ENCODE results near the gene LRRFIP2. TPM values are rescaled to one million over a fixed set of nuclear protein-coding genes. Genes with fewer than 3 reads are reported as not detected.

Gene LRRFIP2
- total RNA-seq, 1 donor from 2014 or later: 48.0 TPM

DNA sequence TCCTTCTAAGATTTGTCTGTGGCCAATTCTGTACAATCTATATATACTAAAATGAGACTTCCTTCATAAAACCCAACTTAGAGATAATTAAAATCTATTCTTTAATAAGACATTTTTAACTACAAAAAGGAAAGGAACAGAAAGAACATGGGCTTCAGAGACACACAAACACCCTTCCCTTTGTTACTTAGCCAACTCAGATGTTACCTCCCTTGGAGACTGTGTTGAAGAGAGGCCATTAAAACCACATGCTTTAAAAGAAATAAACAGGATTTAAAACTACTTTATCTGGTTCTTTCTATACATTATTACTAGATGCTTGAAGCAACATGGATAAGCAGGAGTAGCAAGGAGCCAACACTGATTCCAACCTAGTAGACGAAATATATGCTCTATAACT, 42.0 kb downstream of the LRRFIP2 start:
- DNase-seq (ENCODE audit: low spot score, unreplicated experiment): no peak
- H3K9me3 Mint-ChIP-seq (ENCODE audit: low read depth): no peaks in the 10 kb centered on the region
- no peaks in the 10 kb centered on the region for H3K27me3 Mint-ChIP-seq
- peaks cover 28% of the 10 kb centered on the region for H3K4me1 Mint-ChIP-seq (ENCODE audit: low read depth)
- H3K36me3 Mint-ChIP-seq (ENCODE audit: insufficient read depth): no peaks in the 10 kb centered on the region
- TF ChIP-seq, protein P1, sequence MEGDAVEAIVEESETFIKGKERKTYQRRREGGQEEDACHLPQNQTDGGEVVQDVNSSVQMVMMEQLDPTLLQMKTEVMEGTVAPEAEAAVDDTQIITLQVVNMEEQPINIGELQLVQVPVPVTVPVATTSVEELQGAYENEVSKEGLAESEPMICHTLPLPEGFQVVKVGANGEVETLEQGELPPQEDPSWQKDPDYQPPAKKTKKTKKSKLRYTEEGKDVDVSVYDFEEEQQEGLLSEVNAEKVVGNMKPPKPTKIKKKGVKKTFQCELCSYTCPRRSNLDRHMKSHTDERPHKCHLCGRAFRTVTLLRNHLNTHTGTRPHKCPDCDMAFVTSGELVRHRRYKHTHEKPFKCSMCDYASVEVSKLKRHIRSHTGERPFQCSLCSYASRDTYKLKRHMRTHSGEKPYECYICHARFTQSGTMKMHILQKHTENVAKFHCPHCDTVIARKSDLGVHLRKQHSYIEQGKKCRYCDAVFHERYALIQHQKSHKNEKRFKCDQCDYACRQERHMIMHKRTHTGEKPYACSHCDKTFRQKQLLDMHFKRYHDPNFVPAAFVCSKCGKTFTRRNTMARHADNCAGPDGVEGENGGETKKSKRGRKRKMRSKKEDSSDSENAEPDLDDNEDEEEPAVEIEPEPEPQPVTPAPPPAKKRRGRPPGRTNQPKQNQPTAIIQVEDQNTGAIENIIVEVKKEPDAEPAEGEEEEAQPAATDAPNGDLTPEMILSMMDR (IDR thresholded peaks at IDR 0.05; ENCODE audit: unreplicated experiment): no peak
- H3K4me3 Mint-ChIP-seq (ENCODE audit: low read depth): no peak overlapping the region
- H3K27ac Mint-ChIP-seq: no peak overlapping the region

DNA sequence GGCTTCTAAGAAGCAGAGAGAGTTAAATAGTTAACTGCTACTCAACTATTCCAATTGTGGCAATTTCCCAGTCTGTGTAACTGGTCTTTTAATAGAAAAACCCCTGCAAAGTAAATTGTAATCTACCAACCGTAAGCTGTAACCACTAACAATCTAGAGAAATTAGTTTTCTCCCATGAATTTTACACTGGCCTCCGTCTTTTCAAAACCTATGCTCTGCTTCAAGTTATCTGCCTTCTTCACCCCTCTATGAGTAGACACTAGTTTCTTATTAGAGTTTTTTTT, 42.6 kb downstream of the LRRFIP2 start:
- Mint-ChIP-seq H3K27ac (no peak overlapping the region), H3K4me3 (ENCODE audit: low read depth) (no peak overlapping the region), H3K27me3 (no peaks in the 10 kb centered on the region), H3K4me1 (ENCODE audit: low read depth) (peaks cover 34% of the 10 kb centered on the region), H3K9me3 (ENCODE audit: low read depth) (no peaks in the 10 kb centered on the region), H3K36me3 (ENCODE audit: insufficient read depth) (no peaks in the 10 kb centered on the region)
- TF ChIP-seq, protein P1 (IDR thresholded peaks at IDR 0.05; ENCODE audit: unreplicated experiment): no peak
- DNase-seq (ENCODE audit: low spot score, unreplicated experiment): no peak

DNA sequence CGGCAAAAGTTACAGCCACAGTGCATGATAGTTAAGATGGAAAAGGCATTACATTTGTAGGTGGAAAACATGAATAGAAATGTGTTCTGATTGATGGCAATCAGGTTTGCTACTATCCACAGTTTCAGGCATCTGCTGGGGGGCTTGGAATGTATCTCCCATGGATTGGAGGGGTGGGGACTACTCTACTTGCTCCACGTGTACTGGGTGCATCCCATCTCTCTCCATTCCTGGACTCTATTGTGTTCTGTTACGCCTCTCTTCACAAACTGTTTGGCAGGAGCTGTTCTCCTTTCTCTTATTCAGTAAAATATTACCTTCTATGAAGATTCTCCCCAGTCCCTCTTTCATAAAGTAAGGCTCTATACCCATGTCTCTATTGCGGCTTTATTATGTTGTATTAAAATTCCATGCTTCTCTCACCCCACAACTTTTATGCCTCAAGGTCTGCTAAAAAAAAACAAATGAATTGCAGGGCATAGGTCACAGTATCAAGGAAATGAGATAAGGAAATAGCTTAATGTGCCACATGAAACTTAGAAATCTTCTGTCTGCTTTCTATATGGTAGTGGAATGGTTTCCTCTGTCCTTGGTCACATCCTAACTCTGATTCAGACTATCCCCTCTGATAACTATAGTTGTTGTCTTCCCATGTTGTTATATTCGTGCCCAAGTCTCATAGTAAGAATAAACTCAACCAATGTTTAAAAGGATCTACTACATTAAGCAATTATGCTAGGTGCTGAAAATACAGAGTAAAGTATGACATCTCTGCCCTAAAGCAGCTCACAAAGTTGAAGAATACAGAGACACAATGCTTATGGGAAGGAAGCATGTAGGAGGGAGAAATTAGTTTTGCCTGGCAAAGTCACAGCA, 43.2 kb downstream of the LRRFIP2 start:
- no peaks in the 10 kb centered on the region for H3K36me3 Mint-ChIP-seq (ENCODE audit: insufficient read depth)

DNA sequence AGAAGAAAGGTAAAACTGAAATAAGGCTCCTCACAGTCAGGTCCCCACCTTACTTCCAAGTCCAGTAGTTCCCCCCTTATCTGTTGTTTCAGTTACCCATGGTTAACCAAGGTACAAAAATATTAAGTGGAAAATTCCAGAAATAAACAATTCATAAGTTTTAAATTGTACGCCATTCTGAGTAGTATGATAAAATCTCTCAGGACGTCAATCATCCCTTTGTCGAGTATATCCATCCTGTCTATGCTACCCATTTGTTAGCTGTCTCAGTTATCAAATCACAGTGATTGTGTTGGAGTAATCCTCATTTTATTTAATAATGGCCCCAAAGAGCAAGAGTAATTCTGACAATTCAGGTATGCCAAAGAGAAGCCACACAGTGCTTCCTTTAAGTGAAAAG, 43.9 kb downstream of the LRRFIP2 start:
- Mint-ChIP-seq H3K9me3 (ENCODE audit: low read depth) (no peaks in the 10 kb centered on the region), H3K36me3 (ENCODE audit: insufficient read depth) (no peaks in the 10 kb centered on the region), H3K27me3 (no peaks in the 10 kb centered on the region), H3K27ac (no peak overlapping the region), H3K4me3 (ENCODE audit: low read depth) (no peak overlapping the region), H3K4me1 (ENCODE audit: low read depth) (peaks cover 39% of the 10 kb centered on the region)
- DNase-seq (ENCODE audit: low spot score, unreplicated experiment): no peak
- TF ChIP-seq, protein P1 (IDR thresholded peaks at IDR 0.05; ENCODE audit: unreplicated experiment): no peak

More for the DNA sequence above, 43.2 kb downstream of the LRRFIP2 start:
- DNase-seq (ENCODE audit: low spot score, unreplicated experiment): no peak
- Mint-ChIP-seq H3K4me3 (ENCODE audit: low read depth) (no peak overlapping the region), H3K4me1 (ENCODE audit: low read depth) (peaks cover 36% of the 10 kb centered on the region), H3K27ac (peak overlapping the region; percentile 9), H3K9me3 (ENCODE audit: low read depth) (no peaks in the 10 kb centered on the region), H3K27me3 (no peaks in the 10 kb centered on the region)
- TF ChIP-seq, protein P1 (IDR thresholded peaks at IDR 0.05; ENCODE audit: unreplicated experiment): no peak

DNA sequence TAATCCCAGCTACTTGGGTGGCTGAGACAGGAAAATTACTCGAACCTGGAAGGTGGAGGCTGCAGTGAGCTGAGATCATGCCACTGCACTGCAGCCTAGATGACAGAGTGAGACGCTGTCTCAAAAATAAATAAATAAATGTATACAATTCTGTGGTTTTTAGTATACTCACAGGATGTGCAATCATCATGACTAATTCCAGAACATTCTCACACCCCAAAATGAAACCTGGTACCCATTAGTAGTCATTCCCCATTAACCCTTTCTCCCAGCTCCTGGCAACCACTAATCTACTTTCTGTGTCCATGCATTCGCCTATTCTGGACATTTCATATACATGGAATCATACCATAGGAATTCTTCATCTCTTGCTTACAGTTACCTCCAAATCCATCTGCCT, 44.5 kb downstream of the LRRFIP2 start:
- H3K36me3 Mint-ChIP-seq (ENCODE audit: insufficient read depth): no peaks in the 10 kb centered on the region
- TF ChIP-seq, protein P1 (IDR thresholded peaks at IDR 0.05; ENCODE audit: unreplicated experiment): no peak

More for the DNA sequence above, 44.5 kb downstream of the LRRFIP2 start:
- no peaks in the 10 kb centered on the region for H3K27me3 Mint-ChIP-seq
- peaks cover 44% of the 10 kb centered on the region for H3K4me1 Mint-ChIP-seq (ENCODE audit: low read depth)
- no peak for DNase-seq (ENCODE audit: low spot score, unreplicated experiment)
- H3K27ac Mint-ChIP-seq: no peak overlapping the region
- no peak overlapping the region for H3K4me3 Mint-ChIP-seq (ENCODE audit: low read depth)
- no peaks in the 10 kb centered on the region for H3K9me3 Mint-ChIP-seq (ENCODE audit: low read depth)
